ENCODE measurements around the gene MMAA.
A peak's percentile ranks its signal among the peaks of the same experiment; 100 is the strongest.
"Not testable (repeated sequence)": the region's sequence is repeated elsewhere in the genome, so short reads cannot be mapped to it uniquely, and the experiment has no call there.

The MMAA gene

GRCh38 chr4:145618932-145619638, at the start of gene MMAA:
MMAA (plus strand) TSS chr4:145619385; CDS start chr4:145639140, 19,755 bp downstream.
- DNase-seq, result peak; percentile 92

DNA sequence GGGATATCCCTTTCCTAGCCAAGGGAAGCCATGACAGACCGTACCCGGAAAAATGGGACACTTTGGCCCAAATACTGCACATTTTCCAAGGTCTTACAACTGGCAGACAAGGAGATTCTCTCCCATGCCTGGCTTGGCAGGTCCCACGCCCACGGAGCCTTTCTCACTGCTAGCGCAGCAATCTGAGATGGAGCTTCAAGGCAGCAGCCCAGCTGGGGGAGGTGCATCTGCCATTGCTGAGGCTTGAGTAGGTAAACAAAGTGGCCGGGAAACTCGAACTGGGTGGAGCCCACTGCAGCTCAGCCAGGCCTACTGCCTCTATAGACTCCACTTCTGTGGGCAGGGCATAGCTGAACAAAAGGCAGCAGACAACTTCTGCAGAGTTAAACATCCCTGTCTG, 44.6 kb upstream of the MMAA start:
- not testable (repeated sequence) for DNase-seq

DNA sequence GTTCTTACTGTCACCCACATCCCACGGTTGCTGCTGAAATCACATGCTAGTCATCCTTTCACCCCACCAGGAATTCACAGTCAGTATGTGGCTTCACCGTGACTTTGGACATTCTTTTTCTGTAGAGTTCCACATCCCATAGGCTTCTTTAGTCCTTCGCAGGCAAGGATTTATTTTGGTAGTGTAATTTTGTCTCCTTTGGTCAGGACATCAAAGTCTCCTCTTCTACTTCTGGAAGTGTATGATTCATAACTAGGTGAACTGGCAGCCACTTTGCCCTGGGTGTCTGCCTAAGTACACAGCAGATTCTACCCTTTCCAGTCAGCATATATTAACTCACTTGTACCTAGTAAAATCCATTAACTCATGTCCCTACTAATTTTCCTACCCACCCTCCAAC, 38.3 kb upstream of the MMAA start:
- DNase-seq, result no peak

DNA sequence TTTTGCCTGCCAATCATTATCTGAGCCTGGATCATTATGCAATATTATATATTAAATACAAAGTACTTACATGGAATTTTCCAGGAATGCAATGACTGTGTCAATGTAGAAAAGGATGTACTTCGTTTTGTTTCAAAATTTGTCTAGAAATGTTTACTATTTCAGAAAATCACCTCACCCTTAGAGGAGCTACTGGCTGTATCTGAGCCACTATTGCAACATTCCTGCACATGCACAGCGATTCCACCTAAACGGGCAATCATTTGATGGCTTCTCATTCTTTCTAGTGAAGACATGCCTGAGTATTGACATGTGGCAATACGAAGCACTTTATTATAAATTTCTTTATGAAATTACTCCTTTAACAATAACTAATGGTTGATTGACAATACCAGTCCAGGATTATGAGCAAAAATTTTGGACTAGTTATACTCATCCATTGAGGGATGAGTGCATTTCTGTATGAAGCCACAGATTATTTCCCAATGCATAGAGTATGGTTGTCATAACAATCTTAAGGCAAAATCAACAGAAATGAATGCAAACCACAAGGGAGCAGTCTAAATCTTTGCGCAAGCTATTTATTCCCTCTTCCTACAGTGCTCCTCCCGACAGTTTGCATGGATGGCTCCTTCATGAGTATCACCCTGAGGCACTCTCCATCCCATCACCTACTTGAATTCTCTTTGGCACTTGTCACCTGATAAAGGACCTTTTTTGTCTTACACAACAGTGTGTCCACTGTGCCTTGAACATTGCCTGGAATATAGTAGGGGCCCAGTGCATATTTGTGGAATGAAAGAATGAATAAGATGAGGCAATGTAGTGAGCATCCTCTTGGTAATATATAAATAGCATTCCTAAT, 35.8 kb upstream of the MMAA start:
- no peak for DNase-seq

- DNase-seq, result no peak
These were observed 32.0 kb upstream of the MMAA start for GRCh38 chr4:145587088-145587754.

- not testable (repeated sequence) for DNase-seq
These were observed 29.8 kb upstream of the MMAA start for GRCh38 chr4:145589381-145589780.

- DNase-seq, result no peak
These were observed 29.1 kb upstream of the MMAA start for GRCh38 chr4:145589916-145590702.

- no peak for DNase-seq
These were observed 16.9 kb upstream of the MMAA start for GRCh38 chr4:145602129-145602760.

- no peak for DNase-seq
These were observed 13.2 kb upstream of the MMAA start for GRCh38 chr4:145605941-145606340.

GRCh38 chr4:145609481-145610427, 9.4 kb upstream of the MMAA start:
- peak; percentile 77 for DNase-seq

DNA sequence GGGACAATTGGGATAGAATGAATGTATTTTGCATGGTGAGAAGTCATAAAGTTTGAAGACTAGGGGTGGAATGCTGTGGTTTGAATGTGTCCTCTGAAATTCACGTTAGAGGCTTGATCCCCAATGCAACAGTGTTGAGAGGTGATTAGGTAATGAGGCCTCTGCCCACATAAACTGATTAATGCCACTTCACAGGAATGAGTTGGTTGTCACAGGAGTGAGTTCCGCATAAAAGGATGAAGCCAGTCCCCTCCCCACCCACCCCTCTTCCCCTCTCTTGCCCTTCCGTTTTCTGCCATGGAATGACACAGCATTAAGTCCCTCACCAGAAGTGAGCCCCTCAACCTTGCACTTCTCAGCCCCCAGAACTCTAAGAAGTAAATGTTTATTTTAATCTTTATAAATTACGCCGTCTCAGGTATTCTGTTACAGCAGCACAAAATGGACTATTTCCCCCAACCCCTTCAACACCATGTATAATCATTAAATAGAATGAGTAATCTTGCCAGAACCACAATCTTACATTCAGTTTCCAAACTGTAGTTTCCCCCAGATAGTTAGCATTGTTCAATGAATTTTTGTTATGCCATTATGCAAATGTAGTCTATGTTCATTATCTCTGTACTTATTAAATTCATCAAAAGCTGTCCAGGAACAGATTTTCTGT, 5.5 kb upstream of the MMAA start:
- DNase-seq, result no peak

DNA sequence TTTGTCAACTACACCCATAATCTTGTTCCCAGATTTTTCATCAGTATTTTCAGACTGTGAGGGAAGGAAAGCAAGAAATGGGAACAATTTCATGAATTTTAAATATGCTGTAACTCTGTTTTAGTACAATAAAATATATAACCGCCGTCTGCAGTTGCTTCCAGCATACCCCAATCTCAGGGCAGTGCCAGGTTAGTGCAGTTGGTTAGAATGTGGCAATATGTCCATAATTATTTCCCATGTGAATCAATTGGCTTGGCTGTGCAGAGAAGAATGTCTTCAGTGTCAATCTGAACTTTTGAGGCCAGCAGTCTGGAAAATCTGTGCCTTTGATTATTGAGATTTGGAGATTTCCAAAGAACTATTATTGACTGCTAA, 5.0 kb upstream of the MMAA start:
- DNase-seq, result no peak

DNA sequence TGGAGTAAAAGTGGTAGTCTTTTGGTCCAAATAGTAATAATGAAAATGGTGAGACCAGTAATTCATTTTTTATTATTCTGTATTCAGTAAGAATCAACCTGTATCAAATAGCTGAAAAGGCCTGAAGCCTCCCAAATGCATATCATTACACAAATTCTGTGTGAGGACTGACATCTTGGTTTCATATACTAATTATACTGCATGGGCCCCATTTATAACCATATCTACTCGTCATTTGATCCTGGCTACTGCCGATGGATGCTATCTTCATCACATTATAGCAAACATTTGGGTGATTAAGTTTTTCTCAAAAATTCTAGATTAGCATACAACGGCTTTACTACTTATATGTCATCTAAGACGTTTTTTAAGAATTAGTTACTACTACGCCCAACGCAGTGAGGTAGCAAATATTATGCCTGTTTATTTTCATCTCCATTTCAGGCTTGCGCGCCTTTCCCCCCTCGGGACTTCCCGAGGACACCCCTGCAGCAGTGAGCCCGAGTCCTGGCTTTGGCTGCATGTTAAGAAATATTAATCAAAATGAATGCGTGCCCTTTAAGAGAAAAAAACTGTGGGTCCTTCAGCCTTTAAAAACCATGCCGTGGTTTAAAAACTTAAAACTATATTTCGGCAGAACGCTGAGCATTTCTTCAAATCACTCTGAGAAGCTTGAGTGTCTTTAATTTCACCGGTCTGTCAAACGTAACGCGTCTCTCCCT, 814 bp upstream of the MMAA start:
- peak; percentile 51 for DNase-seq

GRCh38 chr4:145619639-145619996, 433 bp downstream of the MMAA start:
- DNase-seq, result peak; percentile 79

GRCh38 chr4:145622067-145622466, 2.9 kb downstream of the MMAA start:
- DNase-seq, result not testable (repeated sequence)

DNA sequence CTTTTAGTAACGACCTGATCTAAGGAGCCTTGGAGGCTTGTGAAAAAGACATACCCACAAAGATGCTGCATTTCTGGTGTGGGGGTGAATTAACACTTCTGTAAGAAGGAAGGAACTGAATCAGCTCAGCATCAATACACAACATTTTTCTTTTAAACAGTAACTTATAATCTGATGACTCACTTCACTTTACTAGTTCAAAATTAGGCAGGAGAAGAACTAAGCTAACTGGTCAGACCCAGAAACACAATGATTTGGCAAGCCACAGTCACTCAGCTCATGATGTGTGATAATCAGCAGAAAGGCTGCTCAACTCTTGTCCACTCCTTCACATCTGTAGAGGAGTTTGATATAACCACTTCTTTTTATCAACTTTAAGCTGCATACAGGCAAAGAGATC, 4.6 kb downstream of the MMAA start:
- peak; percentile 16 for DNase-seq

DNA sequence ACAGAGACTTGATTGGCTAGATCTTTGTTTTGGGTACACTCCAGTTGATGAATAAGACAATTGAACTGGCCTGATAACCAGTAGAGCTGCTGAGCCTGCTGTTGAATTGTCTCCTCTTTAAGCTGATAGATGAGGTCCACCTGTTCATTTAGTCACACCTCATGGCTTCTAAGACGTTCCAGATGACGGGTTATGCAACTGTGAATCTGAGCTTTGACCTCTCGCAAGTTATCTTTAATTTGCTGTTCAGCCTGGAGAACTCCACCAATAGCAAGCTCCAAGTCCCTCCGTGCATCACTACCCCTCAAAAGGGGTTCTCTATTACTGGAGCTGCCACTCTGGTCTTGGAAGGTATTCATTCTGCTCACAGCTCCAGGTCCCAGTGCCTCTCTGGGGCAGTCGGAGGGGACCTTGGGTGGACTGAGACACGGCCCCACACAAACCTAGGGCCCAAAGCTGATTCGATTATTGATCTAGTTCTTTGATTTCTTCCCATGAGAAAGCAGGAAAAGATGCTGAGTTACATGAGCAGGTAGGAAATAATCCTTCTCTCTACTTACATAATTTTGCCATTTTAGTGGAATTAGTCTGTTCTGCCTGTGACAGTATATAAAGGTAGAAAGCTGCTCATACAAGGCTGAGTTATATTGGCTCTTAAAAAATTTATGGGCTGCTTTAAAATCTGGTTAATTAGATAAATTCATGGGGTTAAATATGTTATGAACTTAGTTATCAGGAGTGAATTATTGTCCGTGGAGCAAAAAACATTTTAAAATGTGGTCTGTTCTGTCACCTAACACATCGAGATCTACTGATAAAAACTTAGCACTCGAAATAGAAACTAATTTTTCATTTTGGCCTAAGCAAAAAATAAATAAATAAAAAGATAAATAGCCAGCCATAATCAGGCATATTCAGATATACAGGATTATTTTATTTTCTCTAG, 6.8 kb downstream of the MMAA start:
- DNase-seq, result no peak

- no peak for DNase-seq
These were observed 7.4 kb downstream of the MMAA start for GRCh38 chr4:145626623-145626982.

GRCh38 chr4:145635117-145635516, 15.9 kb downstream of the MMAA start:
- DNase-seq, result no peak

All from hematopoietic multipotent progenitor cell treated with erythropoietin and hydrocortisone succinate and interleukin-3 and kit ligand, for 8 days (in vitro differentiated cells).